ENCODE results near the gene HGD.
A peak's percentile ranks its signal among the peaks of the same experiment; 100 is the strongest.

The HGD gene

GRCh38 chr3:120682095-120682681, at the start of gene HGD:
TSS of gene HGD (minus strand) at chr3:120682239. CDS start at chr3:120682111, 128 bp downstream.
- no peak for DNase-seq

GRCh38 chr3:120730576-120731542, 48.8 kb upstream of the HGD start:
- DNase-seq: no peak

GRCh38 chr3:120726791-120727190, 44.8 kb upstream of the HGD start:
- DNase-seq: no peak

GRCh38 chr3:120719167-120719834, 37.3 kb upstream of the HGD start:
- DNase-seq: peak; percentile 14

GRCh38 chr3:120713262-120713661, 31.2 kb upstream of the HGD start:
- no peak for DNase-seq

GRCh38 chr3:120710369-120710768, 28.3 kb upstream of the HGD start:
- DNase-seq: no peak

- DNase-seq: no peak
Observed at GRCh38 chr3:120708408-120708807, 26.4 kb upstream of the HGD start.

- DNase-seq: no peak
Observed at GRCh38 chr3:120706950-120707349, 24.9 kb upstream of the HGD start.

GRCh38 chr3:120705884-120706582, 24.0 kb upstream of the HGD start:
- DNase-seq: no peak

- no peak for DNase-seq
Observed at GRCh38 chr3:120699333-120699732, 17.3 kb upstream of the HGD start.

GRCh38 chr3:120693439-120694171, 11.6 kb upstream of the HGD start:
- no peak for DNase-seq

- no peak for DNase-seq
Observed at GRCh38 chr3:120689395-120689794, 7.4 kb upstream of the HGD start.

GRCh38 chr3:120688121-120688520, 6.1 kb upstream of the HGD start:
- no peak for DNase-seq

- no peak for DNase-seq
Observed at GRCh38 chr3:120685411-120685810, 3.4 kb upstream of the HGD start.

GRCh38 chr3:120684896-120685295, 2.9 kb upstream of the HGD start:
- DNase-seq: no peak

GRCh38 chr3:120683671-120684301, 1.7 kb upstream of the HGD start:
- DNase-seq: no peak

GRCh38 chr3:120683213-120683612, 1.2 kb upstream of the HGD start:
- DNase-seq: no peak

GRCh38 chr3:120681506-120682038, 467 bp downstream of the HGD start:
- DNase-seq: no peak

GRCh38 chr3:120681018-120681417, 1.0 kb downstream of the HGD start:
- DNase-seq: no peak

- DNase-seq: no peak
Observed at GRCh38 chr3:120680193-120680894, 1.7 kb downstream of the HGD start.

- DNase-seq: no peak
Observed at GRCh38 chr3:120678984-120679383, 3.1 kb downstream of the HGD start.
